IMR-90 (cell line): ENCODE results near the gene MINK1. TPM values are rescaled to one million over a fixed set of nuclear protein-coding genes. Genes with fewer than 3 reads are reported as not detected.

Experiments used
- ATAC-seq: fragments of 200-7000 bp; cut with Tn5 transposase; 2 replicates; pipeline ENCODE4 v1.9.1; 2020; ENCODE audit warnings: low read depth, mild to moderate bottlenecking, moderate library complexity
- BruUV-seq: library from RNA; stranded (reverse); fragments of 400-500 nt; replicated peaks from 2 replicates; lab custom pipeline; 2021; lab: Mats Ljungman, UMichigan
- CTCF ChIA-PET: fragments of 300-600 bp; formaldehyde crosslinking; extraction: SDS; loops from one replicate; lab custom pipeline; 2021; ENCODE audit warnings: antibody characterized with exemption; lab: Yijun Ruan, JAX
- POLR2A ChIA-PET: fragments of 300-600 bp; sonication (Branson Sonifier 250); formaldehyde crosslinking; loops from one replicate; lab custom pipeline; 2022; ENCODE audit warnings: antibody characterized with exemption; ENCODE audit not compliant: unreplicated experiment; lab: Charles Lee
- DNase-seq: peaks from one replicate; pipeline ENCODE4 v3.0.0; 2013
- H2AFZ ChIP-seq: replicated peaks from 2 replicates; pipeline ENCODE3; 2013; ENCODE audit warnings: low read length, mild to moderate bottlenecking; ENCODE audit not compliant: poor library complexity
- H2AK5ac ChIP-seq: 2 replicates; pipeline ENCODE4 v1.6.1; 2013; ENCODE audit warnings: low read depth, low read length, inconsistent platforms
- H2AK9ac ChIP-seq: replicated peaks from 2 replicates; pipeline ENCODE3; 2013; ENCODE audit warnings: mild to moderate bottlenecking, low read depth, low read length, moderate library complexity; ENCODE audit not compliant: poor library complexity
- H2BK120ac ChIP-seq: 2 replicates; pipeline ENCODE4 v1.6.1; 2013; ENCODE audit warnings: low read depth, low read length, inconsistent platforms
- H2BK15ac ChIP-seq: 3 replicates; pipeline ENCODE4 v1.6.1; 2013; ENCODE audit warnings: low read depth, low read length, inconsistent platforms
- H2BK20ac ChIP-seq: 2 replicates; pipeline ENCODE4 v1.6.1; 2013; ENCODE audit warnings: low read depth, mild to moderate bottlenecking, inconsistent platforms, low read length, moderate library complexity
- H2BK5ac ChIP-seq: 2 replicates; pipeline ENCODE4 v1.6.1; 2013; ENCODE audit warnings: mild to moderate bottlenecking, low read depth, low read length, inconsistent platforms; ENCODE audit not compliant: poor library complexity, severe bottlenecking
- H3K14ac ChIP-seq: replicated peaks from 2 replicates; pipeline ENCODE4 v1.6.1; 2013; ENCODE audit warnings: low read depth, low read length, inconsistent platforms
- H3K18ac ChIP-seq: 2 replicates; pipeline ENCODE4 v1.6.1; 2013; ENCODE audit warnings: low read depth, low read length, control low read depth
- H3K23ac ChIP-seq: 2 replicates; pipeline ENCODE4 v1.6.1; 2013; ENCODE audit warnings: low read depth, low read length, inconsistent platforms
- H3K27ac ChIP-seq: 2 replicates; pipeline ENCODE4 v1.5.1; 2013; ENCODE audit warnings: mild to moderate bottlenecking, control low read depth, low read length; ENCODE audit not compliant: insufficient read depth
- H3K27me3 ChIP-seq: 2 replicates; pipeline ENCODE4 v1.6.1; 2013; ENCODE audit warnings: low read length; ENCODE audit not compliant: control insufficient read depth, insufficient read depth
- H3K36me3 ChIP-seq: 2 replicates; pipeline ENCODE4 v1.6.1; 2013; ENCODE audit warnings: low read length, mixed read lengths; ENCODE audit not compliant: control insufficient read depth, insufficient read depth
- H3K4ac ChIP-seq: 2 replicates; pipeline ENCODE4 v1.6.1; 2013; ENCODE audit warnings: low read depth, low read length, inconsistent platforms
- H3K4me1 ChIP-seq: 2 replicates; pipeline ENCODE4 v1.6.1; 2013; ENCODE audit warnings: low read length, mixed read lengths; ENCODE audit not compliant: control insufficient read depth, insufficient read depth
- H3K4me2 ChIP-seq: 2 replicates; pipeline ENCODE4 v1.6.1; 2013; ENCODE audit warnings: low read depth, mild to moderate bottlenecking, control low read depth, low read length, moderate library complexity
- H3K4me3 ChIP-seq: 2 replicates; pipeline ENCODE4 v1.5.1; 2013; ENCODE audit warnings: low read depth, mild to moderate bottlenecking, control low read depth, low read length, moderate library complexity; ENCODE audit not compliant: insufficient read depth
- H3K56ac ChIP-seq: 2 replicates; pipeline ENCODE4 v1.6.1; 2013; ENCODE audit warnings: low read length, inconsistent platforms; ENCODE audit not compliant: insufficient read depth; ENCODE audit errors: extremely low read depth
- H3K79me1 ChIP-seq, 2 experiments: 2 replicates each; pipeline ENCODE4 v1.6.1; 2013; ENCODE audit warnings: low read length in 2 of 2, inconsistent platforms in 1 of 2, low read depth in 1 of 2
- H3K9ac ChIP-seq: 2 replicates; pipeline ENCODE4 v1.6.1; 2013; ENCODE audit warnings: low read depth, low read length, control low read depth
- H3K9me1 ChIP-seq: 2 replicates; pipeline ENCODE4 v1.6.1; 2013; ENCODE audit warnings: low read length, inconsistent platforms; ENCODE audit not compliant: insufficient read depth
- H3K9me3 ChIP-seq: 2 replicates; pipeline ENCODE4 v1.6.1; 2013; ENCODE audit warnings: low read length; ENCODE audit not compliant: control insufficient read depth, insufficient read depth
- H4K20me1 ChIP-seq: 2 replicates; pipeline ENCODE4 v1.6.1; 2013; ENCODE audit warnings: low read length, inconsistent platforms; ENCODE audit not compliant: insufficient read depth
- H4K5ac ChIP-seq: 2 replicates; pipeline ENCODE4 v1.6.1; 2013; ENCODE audit warnings: mild to moderate bottlenecking, low read depth, low read length, control low read depth
- H4K8ac ChIP-seq, 2 experiments: 2 replicates each; pipeline ENCODE4 v1.6.1; 2013; ENCODE audit warnings: low read depth in 2 of 2, low read length in 2 of 2, control low read depth in 1 of 2, inconsistent platforms in 1 of 2
- H4K91ac ChIP-seq: 2 replicates; pipeline ENCODE4 v1.6.1; 2013; ENCODE audit warnings: low read depth, low read length, inconsistent platforms; ENCODE audit not compliant: insufficient read depth
- CEBPB ChIP-seq: IDR thresholded peaks from 2 replicates; pipeline ENCODE4 v1.6.1; 2012; ENCODE audit warnings: low read depth, low read length, improper control_type of control experiment
- RCOR1 ChIP-seq: IDR thresholded peaks from 2 replicates; pipeline ENCODE4 v1.6.1; 2012; ENCODE audit warnings: mild to moderate bottlenecking, low read length, improper control_type of control experiment; ENCODE audit not compliant: insufficient replicate concordance
- WGBS, 2 experiments: methylation state at CpG; one replicate each; pipeline versions ENCODE4 v1.1.5 to v1.1.7; 2013; ENCODE audit warnings: missing lambda C conversion rate in 2 of 2; ENCODE audit not compliant: insufficient read length in 1 of 2; ENCODE audit errors: extremely low coverage in 2 of 2; 5-methylcytosine and 5-hydroxymethylcytosine counted together
- dilution Hi-C: fragments of 300-500 bp; cut with HindIII; formaldehyde crosslinking; loops from one replicate; pipeline ENCODE4 v1.14.3; 2018; ENCODE audit warnings: low sequenced_read_pairs; ENCODE audit not compliant: unreplicated experiment
- in situ Hi-C: fragments of 300-500 bp; cut with MboI; formaldehyde crosslinking; loops from 3 replicates; pipeline ENCODE4 v1.14.3; 2019; ENCODE audit warnings: low sequenced_read_pairs, inconsistent platforms, mixed read lengths
- intact Hi-C: fragments of 100-400 bp; cut with micrococcal nuclease; formaldehyde crosslinking; loops from 2 replicates; pipeline ENCODE4 v1.10.0; 2022
- polyA plus RNA-seq, 3 experiments: library from polyadenylated mRNA; depleted of rRNA; stranded (reverse); fragments of >200 nt; gene quantifications; 2 replicates each; pipeline ENCODE4 v1.2.3, GENCODE V29; 2012; ENCODE audit warnings: low replicate concordance in 1 of 3
- total RNA-seq: library from RNA; depleted of rRNA; stranded (reverse); fragments of >200 nt; gene quantifications from 2 replicates; pipeline ENCODE4 v1.2.3, GENCODE V29; 2012

Gene MINK1
- total and polyA plus RNA-seq, 2 of the 4 experiments (the other 2 are of a cell fraction), result 12.2 to 40.9 TPM

GRCh38 chr17:4920351-4921048 is 87.4 kb downstream of the MINK1 start:
- no peaks in the 10 kb centered on the region for H3K36me3 ChIP-seq
- DNase-seq (peak; percentile 38), ATAC-seq (peak; percentile 80)
- in situ Hi-C loops, result no loop called here
- POLR2A ChIA-PET, result interaction anchor here (0.7 to 1.0 kb wide), 2 partner anchors 11 to 110 kb away, joined by 3 to 6 read pairs; no protein-coding TSS in a partner anchor
- H3K56ac ChIP-seq, result no peak overlapping the region
- 40% methylated on average over 1 of the region's 10 CpGs; no CpG with 5 or more reads in 1 of the 2 experiments for WGBS, 2 experiments
- H2BK20ac ChIP-seq, result no peak overlapping the region
- no peaks in the 10 kb centered on the region for H3K79me1 ChIP-seq
- no peak overlapping the region for H2BK120ac ChIP-seq
- no peak overlapping the region for H3K4ac ChIP-seq
- CTCF ChIA-PET, result interaction anchor here (0.9 to 1.9 kb wide), 3 partner anchors 11 to 106 kb away, joined by 3 to 15 read pairs (median 4); partner anchors contain the start of gene CHRNE
- no peak overlapping the region for H2AK9ac ChIP-seq
- no peaks in the 10 kb centered on the region for H3K27me3 ChIP-seq
- H4K91ac ChIP-seq, result no peak overlapping the region
- H3K9me1 ChIP-seq, result no peaks in the 10 kb centered on the region
- peak overlapping the region; percentile 53; the same call in 1 of the 2 replicates for H2AK5ac ChIP-seq
- H3K14ac ChIP-seq, result no peak overlapping the region
- dilution Hi-C loops, result no loop called here
- H2BK5ac ChIP-seq, result no peak overlapping the region
- H2AFZ ChIP-seq, result no peak overlapping the region
- no peak overlapping the region for H3K18ac ChIP-seq
- no peaks in the 10 kb centered on the region for H4K20me1 ChIP-seq
- no peak overlapping the region for H3K27ac ChIP-seq
- no peak overlapping the region for H4K5ac ChIP-seq
- H3K4me2 ChIP-seq, result no peak overlapping the region
- intact Hi-C loops, result no loop called here
- H3K9ac ChIP-seq, result no peak overlapping the region
- no TSS peak for BruUV-seq
- no peak overlapping the region for H3K23ac ChIP-seq
- H2BK15ac ChIP-seq, result no peak overlapping the region
- no peaks in the 10 kb centered on the region for H3K9me3 ChIP-seq
- no peak for TF ChIP-seq RCOR1
- TF ChIP-seq CEBPB, result peak; percentile 84
- H3K4me3 ChIP-seq, result no peak overlapping the region
- H3K4me1 ChIP-seq, result 0 out of 2 replicates have a peak, but pooled peaks cover 2% of the 10 kb centered on the region
- no peak overlapping the region for H4K8ac ChIP-seq
